ENCODE measurements around the gene SIRPA. TPM values are rescaled to one million over a fixed set of nuclear protein-coding genes. Genes with fewer than 3 reads are reported as not detected.
"Not testable (repeated sequence)": the region's sequence is repeated elsewhere in the genome, so short reads cannot be mapped to it uniquely, and the experiment has no call there.

The SIRPA gene
- total RNA-seq, 1 experiment from 2014 or later: 37.7 TPM

- Histone ChIP-seq H3K4me3 (no peak overlapping the region), H3K36me3 (peaks cover 19% of the 10 kb centered on the region), H3K9me3 (no peaks in the 10 kb centered on the region), H3K27me3 (no peaks in the 10 kb centered on the region)
- DNase-seq: no peak
Measured at GRCh38 chr20:1911536-1911935, 16.3 kb downstream of the SIRPA start.

GRCh38 chr20:1912053-1912452 lies 16.8 kb downstream of the SIRPA start:
- Histone ChIP-seq H3K27me3 (no peaks in the 10 kb centered on the region), H3K4me3 (no peak overlapping the region), H3K36me3 (peaks cover 19% of the 10 kb centered on the region), H3K9me3 (no peaks in the 10 kb centered on the region)
- DNase-seq: no peak

- Histone ChIP-seq H3K9me3 (no peaks in the 10 kb centered on the region), H3K27me3 (no peaks in the 10 kb centered on the region), H3K36me3 (peaks cover 19% of the 10 kb centered on the region), H3K4me3 (no peak overlapping the region)
- no peak for DNase-seq
Measured at GRCh38 chr20:1912646-1913045, 17.4 kb downstream of the SIRPA start.

GRCh38 chr20:1915233-1915632 lies 20.0 kb downstream of the SIRPA start:
- H3K27me3 ChIP-seq, DNase-seq, H3K4me3 ChIP-seq, H3K9me3 ChIP-seq: not testable (repeated sequence)
- peaks cover 20% of the 10 kb centered on the region for H3K36me3 ChIP-seq

- no peak for DNase-seq
- Histone ChIP-seq H3K9me3 (no peaks in the 10 kb centered on the region), H3K4me3 (no peak overlapping the region), H3K27me3 (no peaks in the 10 kb centered on the region), H3K36me3 (peaks cover 18% of the 10 kb centered on the region)
Measured at GRCh38 chr20:1915725-1916124, 20.5 kb downstream of the SIRPA start.

- no peaks in the 10 kb centered on the region for H3K9me3 ChIP-seq
- no peak overlapping the region for H3K4me3 ChIP-seq
- no peak for DNase-seq
- H3K27me3 ChIP-seq: no peaks in the 10 kb centered on the region
- H3K36me3 ChIP-seq: peaks cover 17% of the 10 kb centered on the region
Measured at GRCh38 chr20:1917786-1918185, 22.6 kb downstream of the SIRPA start.

GRCh38 chr20:1918491-1919165 lies 23.4 kb downstream of the SIRPA start:
- no peaks in the 10 kb centered on the region for H3K9me3 ChIP-seq
- H3K36me3 ChIP-seq: peaks cover 18% of the 10 kb centered on the region
- no peak for DNase-seq
- no peaks in the 10 kb centered on the region for H3K27me3 ChIP-seq
- no peak overlapping the region for H3K4me3 ChIP-seq

GRCh38 chr20:1920252-1920651 lies 25.0 kb downstream of the SIRPA start:
- no peak for DNase-seq
- Histone ChIP-seq H3K27me3 (no peaks in the 10 kb centered on the region), H3K4me3 (no peak overlapping the region), H3K9me3 (no peaks in the 10 kb centered on the region), H3K36me3 (peaks cover 16% of the 10 kb centered on the region)

- Histone ChIP-seq H3K4me3 (no peak overlapping the region), H3K9me3 (no peaks in the 10 kb centered on the region), H3K36me3 (peaks cover 16% of the 10 kb centered on the region), H3K27me3 (no peaks in the 10 kb centered on the region)
- DNase-seq: no peak
Measured at GRCh38 chr20:1920826-1921225, 25.6 kb downstream of the SIRPA start.

- H3K9me3 ChIP-seq, H3K27me3 ChIP-seq, DNase-seq, H3K4me3 ChIP-seq: not testable (repeated sequence)
- peaks cover 13% of the 10 kb centered on the region for H3K36me3 ChIP-seq
Measured at GRCh38 chr20:1921985-1922384, 26.8 kb downstream of the SIRPA start.

GRCh38 chr20:1922786-1923185 lies 27.6 kb downstream of the SIRPA start:
- Histone ChIP-seq H3K36me3 (peaks cover 13% of the 10 kb centered on the region), H3K4me3 (no peak overlapping the region), H3K27me3 (no peaks in the 10 kb centered on the region), H3K9me3 (no peaks in the 10 kb centered on the region)
- DNase-seq: no peak

GRCh38 chr20:1924910-1925861 lies 30.0 kb downstream of the SIRPA start:
- DNase-seq: no peak
- H3K36me3 ChIP-seq: peaks cover 9% of the 10 kb centered on the region
- no peak overlapping the region for H3K4me3 ChIP-seq
- H3K9me3 ChIP-seq: no peaks in the 10 kb centered on the region
- no peaks in the 10 kb centered on the region for H3K27me3 ChIP-seq

- DNase-seq: no peak
- Histone ChIP-seq H3K4me3 (no peak overlapping the region), H3K36me3 (peaks cover 7% of the 10 kb centered on the region), H3K27me3 (no peaks in the 10 kb centered on the region), H3K9me3 (no peaks in the 10 kb centered on the region)
Measured at GRCh38 chr20:1926237-1926636, 31.0 kb downstream of the SIRPA start.

GRCh38 chr20:1927217-1927616 lies 32.0 kb downstream of the SIRPA start:
- H3K27me3 ChIP-seq: no peaks in the 10 kb centered on the region
- peaks cover 7% of the 10 kb centered on the region for H3K36me3 ChIP-seq
- H3K4me3 ChIP-seq: no peak overlapping the region
- no peak for DNase-seq
- H3K9me3 ChIP-seq: no peaks in the 10 kb centered on the region

GRCh38 chr20:1928154-1928553 lies 32.9 kb downstream of the SIRPA start:
- DNase-seq: no peak
- no peaks in the 10 kb centered on the region for H3K9me3 ChIP-seq
- H3K27me3 ChIP-seq: no peaks in the 10 kb centered on the region
- H3K36me3 ChIP-seq: peaks cover 5% of the 10 kb centered on the region
- H3K4me3 ChIP-seq: no peak overlapping the region

- Histone ChIP-seq H3K36me3 (peaks cover 5% of the 10 kb centered on the region), H3K4me3 (no peak overlapping the region), H3K9me3 (no peaks in the 10 kb centered on the region), H3K27me3 (no peaks in the 10 kb centered on the region)
- no peak for DNase-seq
Measured at GRCh38 chr20:1928782-1929181, 33.6 kb downstream of the SIRPA start.

GRCh38 chr20:1929460-1929859 lies 34.3 kb downstream of the SIRPA start:
- DNase-seq: no peak
- Histone ChIP-seq H3K27me3 (no peaks in the 10 kb centered on the region), H3K4me3 (no peak overlapping the region), H3K36me3 (peaks cover 5% of the 10 kb centered on the region), H3K9me3 (no peaks in the 10 kb centered on the region)

- Histone ChIP-seq H3K9me3 (no peaks in the 10 kb centered on the region), H3K36me3 (peaks cover 11% of the 10 kb centered on the region)
Measured at GRCh38 chr20:1930165-1930564, 35.0 kb downstream of the SIRPA start.

More at GRCh38 chr20:1930165-1930564, 35.0 kb downstream of the SIRPA start:
- H3K27me3 ChIP-seq: no peaks in the 10 kb centered on the region
- no peak overlapping the region for H3K4me3 ChIP-seq
- no peak for DNase-seq
